Upper lobe of left lung (tissue), 4 donors: ENCODE measurements around the gene DLGAP4.

Experiments used
- CTCF ChIP-seq, 6 experiments: fragments of 450-650 bp in 4 of 6; fragments of 200-600 bp in 2 of 6; sonication (generic) in 2 of 6; IDR thresholded peaks; one replicate each; pipeline ENCODE4 v1.5.1; 2016 to 2019; ENCODE audit warnings: antibody characterized with exemption in 6 of 6
- EP300 ChIP-seq, 4 donors: sonication (generic); formaldehyde crosslinking; IDR thresholded peaks; one replicate each; pipeline ENCODE4 v1.5.1; 2017; ENCODE audit warnings: antibody characterized with exemption in 4 of 4, control low read depth in 2 of 4
- POLR2A ChIP-seq, 4 donors: fragments of 450-650 bp; IDR thresholded peaks; one replicate each; pipeline ENCODE4 v1.5.1; 2016 to 2017; ENCODE audit warnings: antibody characterized with exemption in 4 of 4, mild to moderate bottlenecking in 2 of 4
- POLR2AphosphoS5 ChIP-seq, 2 donors: sonication (generic); formaldehyde crosslinking; IDR thresholded peaks; one replicate each; pipeline ENCODE4 v1.5.1; 2017; ENCODE audit warnings: antibody characterized with exemption in 2 of 2

- no peak for TF ChIP-seq CTCF (IDR thresholded peaks at IDR 0.05)
- no peak for TF ChIP-seq EP300 (IDR thresholded peaks at IDR 0.05)
- TF ChIP-seq POLR2A (IDR thresholded peaks at IDR 0.05) = no peak
- no peak for TF ChIP-seq POLR2AphosphoS5 (IDR thresholded peaks at IDR 0.05)
Observed at GRCh38 chr20:36266189-36266588, 40.0 kb upstream of the DLGAP4 start.
